ENCODE data around the gene PLA2G4E. TPM values are rescaled to one million over a fixed set of nuclear protein-coding genes. Genes with fewer than 3 reads are reported as not detected.

Gene PLA2G4E
- total and polyA plus RNA-seq, 2 of the 13 experiments (the other 11 are each of a cell fraction or from before 2014, with no cell fraction given): not detected

DNA sequence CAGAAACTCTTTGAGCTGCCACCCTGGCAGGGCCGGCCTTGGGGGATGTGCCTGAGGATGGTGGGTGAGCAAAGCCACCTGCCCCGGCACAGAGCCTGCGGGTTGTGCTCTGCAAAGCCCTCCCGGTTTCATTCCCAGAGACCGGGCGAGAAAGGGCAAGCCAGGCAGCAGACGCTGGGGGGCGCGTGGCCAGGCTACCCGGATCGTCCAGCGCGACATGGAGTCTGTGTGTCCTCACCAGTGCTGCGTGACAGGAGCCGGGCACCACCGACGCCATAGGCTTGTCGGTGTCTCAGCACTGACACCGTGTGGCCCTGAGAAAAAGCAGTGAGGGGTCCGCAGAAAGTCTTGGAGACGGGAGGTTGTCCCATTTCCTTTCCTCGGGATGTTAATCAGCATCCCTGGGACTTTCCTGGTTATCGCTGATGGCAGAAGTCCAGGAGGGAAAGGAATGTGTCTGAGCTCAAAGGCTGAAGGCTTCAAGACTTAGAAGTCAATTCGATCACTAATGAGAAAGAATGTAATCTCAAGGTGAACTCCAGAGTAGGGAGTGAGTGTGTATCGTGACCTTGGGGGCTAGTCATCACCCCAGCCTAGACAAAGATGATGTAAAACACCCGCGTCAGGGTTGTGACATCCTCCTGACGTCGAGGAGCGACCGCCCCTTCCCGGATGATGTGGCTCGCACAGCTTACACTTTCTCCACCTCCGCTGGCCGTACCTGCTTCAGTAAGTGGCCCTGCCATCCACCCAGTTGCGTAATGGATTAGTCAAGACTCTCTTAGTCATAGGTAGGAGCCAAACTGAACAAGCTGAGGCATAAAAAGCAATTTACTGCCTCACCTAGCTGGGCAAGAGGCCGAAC lies 36.3 kb upstream of the PLA2G4E start (continued):
- no peak for TF ChIP-seq ZSCAN12 (CRISPR knock-in tag; IDR thresholded peaks at IDR 0.05)
- no peak for TF ChIP-seq ZNF34 (CRISPR knock-in tag; IDR thresholded peaks at IDR 0.05; ENCODE audit: borderline replicate concordance)
- no peak for TF ChIP-seq ZNF235 (CRISPR knock-in tag; IDR thresholded peaks at IDR 0.05; ENCODE audit: borderline replicate concordance)
- TF ChIP-seq, protein P1, sequence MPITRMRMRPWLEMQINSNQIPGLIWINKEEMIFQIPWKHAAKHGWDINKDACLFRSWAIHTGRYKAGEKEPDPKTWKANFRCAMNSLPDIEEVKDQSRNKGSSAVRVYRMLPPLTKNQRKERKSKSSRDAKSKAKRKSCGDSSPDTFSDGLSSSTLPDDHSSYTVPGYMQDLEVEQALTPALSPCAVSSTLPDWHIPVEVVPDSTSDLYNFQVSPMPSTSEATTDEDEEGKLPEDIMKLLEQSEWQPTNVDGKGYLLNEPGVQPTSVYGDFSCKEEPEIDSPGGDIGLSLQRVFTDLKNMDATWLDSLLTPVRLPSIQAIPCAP (CRISPR knock-in tag; IDR thresholded peaks at IDR 0.05; ENCODE audit: low read depth): no peak
- no peak for TF ChIP-seq NFRKB (IDR thresholded peaks at IDR 0.05)
- no peak for TF ChIP-seq MBNL3 (CRISPR knock-in tag; conservative IDR thresholded peaks at IDR 0.05)
- no peak for TF ChIP-seq AGO2 (optimal IDR thresholded peaks at IDR 0.05; ENCODE audit: low read depth, low read length)
- TF ChIP-seq, protein P2, sequence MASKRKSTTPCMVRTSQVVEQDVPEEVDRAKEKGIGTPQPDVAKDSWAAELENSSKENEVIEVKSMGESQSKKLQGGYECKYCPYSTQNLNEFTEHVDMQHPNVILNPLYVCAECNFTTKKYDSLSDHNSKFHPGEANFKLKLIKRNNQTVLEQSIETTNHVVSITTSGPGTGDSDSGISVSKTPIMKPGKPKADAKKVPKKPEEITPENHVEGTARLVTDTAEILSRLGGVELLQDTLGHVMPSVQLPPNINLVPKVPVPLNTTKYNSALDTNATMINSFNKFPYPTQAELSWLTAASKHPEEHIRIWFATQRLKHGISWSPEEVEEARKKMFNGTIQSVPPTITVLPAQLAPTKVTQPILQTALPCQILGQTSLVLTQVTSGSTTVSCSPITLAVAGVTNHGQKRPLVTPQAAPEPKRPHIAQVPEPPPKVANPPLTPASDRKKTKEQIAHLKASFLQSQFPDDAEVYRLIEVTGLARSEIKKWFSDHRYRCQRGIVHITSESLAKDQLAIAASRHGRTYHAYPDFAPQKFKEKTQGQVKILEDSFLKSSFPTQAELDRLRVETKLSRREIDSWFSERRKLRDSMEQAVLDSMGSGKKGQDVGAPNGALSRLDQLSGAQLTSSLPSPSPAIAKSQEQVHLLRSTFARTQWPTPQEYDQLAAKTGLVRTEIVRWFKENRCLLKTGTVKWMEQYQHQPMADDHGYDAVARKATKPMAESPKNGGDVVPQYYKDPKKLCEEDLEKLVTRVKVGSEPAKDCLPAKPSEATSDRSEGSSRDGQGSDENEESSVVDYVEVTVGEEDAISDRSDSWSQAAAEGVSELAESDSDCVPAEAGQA (IDR thresholded peaks at IDR 0.05; ENCODE audit: low read depth): no peak; the same call in 1 of the 2 replicates
- TF ChIP-seq, protein P2 (CRISPR knock-in tag; IDR thresholded peaks at IDR 0.05; ENCODE audit: borderline replicate concordance): no peak
- TF ChIP-seq BORCS8-MEF2B (CRISPR knock-in tag; IDR thresholded peaks at IDR 0.05): peak; percentile 81
- TF ChIP-seq JARID2 (CRISPR knock-in tag; IDR thresholded peaks at IDR 0.05; ENCODE audit: insufficient replicate concordance): no peak
- no peak for TF ChIP-seq MEF2D (CRISPR knock-in tag; IDR thresholded peaks at IDR 0.05)
- peak; percentile 31; the same call in 1 of the 2 replicates for TF ChIP-seq AHR (CRISPR knock-in tag; IDR thresholded peaks at IDR 0.05)
- no peak for TF ChIP-seq HIVEP1 (CRISPR knock-in tag; IDR thresholded peaks at IDR 0.05)
- TF ChIP-seq HNRNPLL (IDR thresholded peaks at IDR 0.05; ENCODE audit: low read depth, low read length, poor library complexity, severe bottlenecking): peak; percentile 37
- TF ChIP-seq SETDB1 (CRISPR knock-in tag; IDR thresholded peaks at IDR 0.05; ENCODE audit: borderline replicate concordance): no peak
- TF ChIP-seq POLR2A (IDR thresholded peaks at IDR 0.05; ENCODE audit: insufficient read depth in 1 of 2, low read depth in 2 of 2, low read length in 2 of 2): no peak
- TF ChIP-seq, protein P3, sequence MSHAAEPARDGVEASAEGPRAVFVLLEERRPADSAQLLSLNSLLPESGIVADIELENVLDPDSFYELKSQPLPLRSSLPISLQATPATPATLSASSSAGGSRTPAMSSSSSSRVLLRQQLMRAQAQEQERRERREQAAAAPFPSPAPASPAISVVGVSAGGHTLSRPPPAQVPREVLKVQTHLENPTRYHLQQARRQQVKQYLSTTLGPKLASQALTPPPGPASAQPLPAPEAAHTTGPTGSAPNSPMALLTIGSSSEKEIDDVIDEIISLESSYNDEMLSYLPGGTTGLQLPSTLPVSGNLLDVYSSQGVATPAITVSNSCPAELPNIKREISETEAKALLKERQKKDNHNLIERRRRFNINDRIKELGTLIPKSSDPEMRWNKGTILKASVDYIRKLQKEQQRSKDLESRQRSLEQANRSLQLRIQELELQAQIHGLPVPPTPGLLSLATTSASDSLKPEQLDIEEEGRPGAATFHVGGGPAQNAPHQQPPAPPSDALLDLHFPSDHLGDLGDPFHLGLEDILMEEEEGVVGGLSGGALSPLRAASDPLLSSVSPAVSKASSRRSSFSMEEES (CRISPR knock-in tag; IDR thresholded peaks at IDR 0.05): 0 out of 2 replicates have a peak, but pooled peaks have one; percentile 31
- TF ChIP-seq CBX1 (IDR thresholded peaks at IDR 0.05; ENCODE audit: low read depth): peak; percentile 59
- TF ChIP-seq, protein P4, sequence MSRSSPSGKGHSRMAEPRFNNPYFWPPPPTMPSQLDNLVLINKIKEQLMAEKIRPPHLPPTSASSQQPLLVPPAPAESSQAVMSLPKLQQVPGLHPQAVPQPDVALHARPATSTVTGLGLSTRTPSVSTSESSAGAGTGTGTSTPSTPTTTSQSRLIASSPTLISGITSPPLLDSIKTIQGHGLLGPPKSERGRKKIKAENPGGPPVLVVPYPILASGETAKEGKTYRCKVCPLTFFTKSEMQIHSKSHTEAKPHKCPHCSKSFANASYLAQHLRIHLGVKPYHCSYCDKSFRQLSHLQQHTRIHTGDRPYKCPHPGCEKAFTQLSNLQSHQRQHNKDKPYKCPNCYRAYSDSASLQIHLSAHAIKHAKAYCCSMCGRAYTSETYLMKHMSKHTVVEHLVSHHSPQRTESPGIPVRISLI (CRISPR knock-in tag; IDR thresholded peaks at IDR 0.05; ENCODE audit: borderline replicate concordance): no peak
- TF ChIP-seq HOXA3 (CRISPR knock-in tag; IDR thresholded peaks at IDR 0.05): peak; percentile 86

Data from HepG2 (cell line).